Suprapubic skin (tissue), 3 donors: Measurements from ENCODE around the gene CDK11B.

Experiments used
- POLR2A ChIP-seq, 2 donors: fragments of 450-650 bp; IDR thresholded peaks; one replicate each; pipeline ENCODE4 v1.6.1; 2017; ENCODE audit warnings: antibody characterized with exemption in 2 of 2, mild to moderate bottlenecking in 2 of 2, moderate library complexity in 2 of 2
- TF ChIP-seq, protein P1 (sequence below), 2 donors: fragments of 200-600 bp in 1 of 2; fragments of 450-650 bp in 1 of 2; sonication (generic) in 1 of 2; IDR thresholded peaks; one replicate each; pipeline ENCODE4 v1.5.1; 2016 to 2019; ENCODE audit warnings: antibody characterized with exemption in 2 of 2, mild to moderate bottlenecking in 1 of 2, moderate library complexity in 1 of 2

DNA sequence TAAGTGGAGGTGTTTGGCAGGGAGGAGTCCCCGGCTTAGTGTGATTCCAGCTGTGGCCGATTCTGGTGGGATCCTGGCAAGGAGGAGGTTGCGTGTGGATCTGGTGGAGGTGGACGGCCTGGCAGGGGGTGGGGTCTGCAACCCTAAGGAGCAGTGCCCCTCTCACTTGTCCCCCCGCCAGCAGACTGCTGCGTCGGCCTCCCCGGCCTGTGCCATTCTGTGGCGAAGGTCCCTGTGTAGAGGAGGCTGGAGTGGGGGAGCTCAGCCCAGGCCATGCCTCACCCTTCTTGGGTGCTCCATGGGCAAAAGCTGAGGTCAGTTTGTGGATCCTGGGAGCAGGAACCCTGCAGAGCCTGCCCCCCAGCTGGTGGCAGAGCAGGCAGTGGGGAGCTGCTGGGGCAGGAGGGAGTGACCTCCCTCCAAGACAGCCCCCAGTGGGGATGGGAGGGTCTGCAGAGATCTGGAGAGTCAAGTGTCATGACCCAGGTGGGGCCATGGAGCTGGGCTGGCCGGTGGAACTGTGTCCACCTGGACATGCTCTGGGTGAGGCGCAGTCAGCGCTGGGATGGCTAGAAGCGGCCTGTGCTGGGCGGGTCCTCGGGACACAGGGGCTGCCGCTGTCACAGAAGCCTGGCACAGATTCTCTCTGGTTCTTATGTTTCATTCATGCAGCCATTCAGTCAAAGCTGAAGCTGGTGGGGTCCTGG, 38.2 kb downstream of the CDK11B start:
- TF ChIP-seq, protein P1, sequence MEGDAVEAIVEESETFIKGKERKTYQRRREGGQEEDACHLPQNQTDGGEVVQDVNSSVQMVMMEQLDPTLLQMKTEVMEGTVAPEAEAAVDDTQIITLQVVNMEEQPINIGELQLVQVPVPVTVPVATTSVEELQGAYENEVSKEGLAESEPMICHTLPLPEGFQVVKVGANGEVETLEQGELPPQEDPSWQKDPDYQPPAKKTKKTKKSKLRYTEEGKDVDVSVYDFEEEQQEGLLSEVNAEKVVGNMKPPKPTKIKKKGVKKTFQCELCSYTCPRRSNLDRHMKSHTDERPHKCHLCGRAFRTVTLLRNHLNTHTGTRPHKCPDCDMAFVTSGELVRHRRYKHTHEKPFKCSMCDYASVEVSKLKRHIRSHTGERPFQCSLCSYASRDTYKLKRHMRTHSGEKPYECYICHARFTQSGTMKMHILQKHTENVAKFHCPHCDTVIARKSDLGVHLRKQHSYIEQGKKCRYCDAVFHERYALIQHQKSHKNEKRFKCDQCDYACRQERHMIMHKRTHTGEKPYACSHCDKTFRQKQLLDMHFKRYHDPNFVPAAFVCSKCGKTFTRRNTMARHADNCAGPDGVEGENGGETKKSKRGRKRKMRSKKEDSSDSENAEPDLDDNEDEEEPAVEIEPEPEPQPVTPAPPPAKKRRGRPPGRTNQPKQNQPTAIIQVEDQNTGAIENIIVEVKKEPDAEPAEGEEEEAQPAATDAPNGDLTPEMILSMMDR (IDR thresholded peaks at IDR 0.05) = no peak
- TF ChIP-seq POLR2A (IDR thresholded peaks at IDR 0.05) = no peak
